Loucy (cell line): Measurements from ENCODE around the gene MFSD6.
"Not testable (repeated sequence)": the region's sequence is repeated elsewhere in the genome, so short reads cannot be mapped to it uniquely, and the experiment has no call there.

ENCODE experiments used
- H2AFZ ChIP-seq: fragments of 200-600 bp; sonication (generic); 2 replicates; pipeline ENCODE4 v1.6.0; 2016; ENCODE audit warnings: antibody characterized with exemption, mild to moderate bottlenecking, low read length, moderate library complexity
- H3F3A ChIP-seq: fragments of 200-600 bp; 2 replicates; pipeline ENCODE4 v1.6.0; 2016; ENCODE audit warnings: antibody characterized with exemption, low read depth, mild to moderate bottlenecking
- H3K27me3 ChIP-seq: fragments of 200-600 bp; sonication (generic); 2 replicates; pipeline ENCODE4 v1.6.1; 2014; ENCODE audit warnings: low read length, mild to moderate bottlenecking; ENCODE audit not compliant: insufficient read depth, poor library complexity, severe bottlenecking
- H3K36me3 ChIP-seq: fragments of 200-600 bp; sonication (generic); 2 replicates; pipeline ENCODE4 v1.6.1; 2016; ENCODE audit warnings: low read length; ENCODE audit not compliant: insufficient read depth
- H3K4me1 ChIP-seq: fragments of 200-600 bp; sonication (generic); 2 replicates; pipeline ENCODE4 v1.5.1; 2014; ENCODE audit warnings: low read length, mild to moderate bottlenecking; ENCODE audit not compliant: insufficient read depth, poor library complexity, severe bottlenecking
- H3K4me2 ChIP-seq: fragments of 200-600 bp; sonication (generic); 2 replicates; pipeline ENCODE4 v1.6.0; 2014; ENCODE audit warnings: antibody characterized with exemption, low read length, low read depth, mild to moderate bottlenecking; ENCODE audit not compliant: poor library complexity, severe bottlenecking
- H3K4me3 ChIP-seq: fragments of 200-600 bp; sonication (generic); 2 replicates; pipeline ENCODE4 v1.5.1; 2014; ENCODE audit warnings: low read length, mild to moderate bottlenecking, mixed read lengths; ENCODE audit not compliant: poor library complexity, severe bottlenecking
- H3K79me2 ChIP-seq: fragments of 200-600 bp; sonication (generic); 2 replicates; pipeline ENCODE4 v1.6.1; 2014; ENCODE audit warnings: low read length; ENCODE audit not compliant: insufficient read depth
- H3K9ac ChIP-seq: fragments of 200-600 bp; sonication (generic); 2 replicates; pipeline ENCODE4 v1.6.0; 2014; ENCODE audit warnings: mild to moderate bottlenecking, low read depth, low read length, moderate library complexity; ENCODE audit not compliant: poor library complexity, severe bottlenecking
- H3K9me2 ChIP-seq: fragments of 200-600 bp; sonication (generic); replicated peaks from 2 replicates; pipeline ENCODE4 v1.6.1; 2016; ENCODE audit warnings: low read depth, low read length, mixed read lengths
- H3K9me3 ChIP-seq: fragments of 200-600 bp; sonication (generic); 2 replicates; pipeline ENCODE4 v1.6.1; 2014; ENCODE audit warnings: mild to moderate bottlenecking, antibody characterized with exemption, low read length, low read depth; ENCODE audit not compliant: insufficient read depth
- H4K20me1 ChIP-seq: fragments of 200-600 bp; sonication (generic); 2 replicates; pipeline ENCODE4 v1.6.0; 2014; ENCODE audit warnings: antibody characterized with exemption, low read length, mild to moderate bottlenecking; ENCODE audit not compliant: insufficient read depth, poor library complexity, severe bottlenecking
- EZH2phosphoT487 ChIP-seq: fragments of 200-600 bp; IDR thresholded peaks from 2 replicates; pipeline ENCODE4 v1.6.1; 2018; ENCODE audit warnings: antibody characterized with exemption, mild to moderate bottlenecking, moderate library complexity, borderline replicate concordance
- TF ChIP-seq, protein P1 (sequence below): fragments of 200-600 bp; sonication (generic); conservative IDR thresholded peaks from 2 replicates; pipeline ENCODE4 v1.5.1; 2014; ENCODE audit warnings: mild to moderate bottlenecking, antibody characterized with exemption, low read length

Gene MFSD6

GRCh38 chr2:190489475-190489874 lies 81.3 kb downstream of the MFSD6 start:
- Histone ChIP-seq H4K20me1 (no peaks in the 10 kb centered on the region), H3K79me2 (no peaks in the 10 kb centered on the region), H3K9me3 (peaks cover 2% of the 10 kb centered on the region; the same call in 1 of the 2 replicates), H3K9me2 (no peaks in the 10 kb centered on the region), H3K36me3 (peaks cover 46% of the 10 kb centered on the region), H3F3A (no peaks in the 10 kb centered on the region), H2AFZ (no peak overlapping the region), H3K4me3 (no peak overlapping the region), H3K27me3 (no peaks in the 10 kb centered on the region), H3K4me2 (no peak overlapping the region), H3K9ac (no peak overlapping the region), H3K4me1 (no peaks in the 10 kb centered on the region)
- no peak for TF ChIP-seq EZH2phosphoT487
- TF ChIP-seq, protein P1, sequence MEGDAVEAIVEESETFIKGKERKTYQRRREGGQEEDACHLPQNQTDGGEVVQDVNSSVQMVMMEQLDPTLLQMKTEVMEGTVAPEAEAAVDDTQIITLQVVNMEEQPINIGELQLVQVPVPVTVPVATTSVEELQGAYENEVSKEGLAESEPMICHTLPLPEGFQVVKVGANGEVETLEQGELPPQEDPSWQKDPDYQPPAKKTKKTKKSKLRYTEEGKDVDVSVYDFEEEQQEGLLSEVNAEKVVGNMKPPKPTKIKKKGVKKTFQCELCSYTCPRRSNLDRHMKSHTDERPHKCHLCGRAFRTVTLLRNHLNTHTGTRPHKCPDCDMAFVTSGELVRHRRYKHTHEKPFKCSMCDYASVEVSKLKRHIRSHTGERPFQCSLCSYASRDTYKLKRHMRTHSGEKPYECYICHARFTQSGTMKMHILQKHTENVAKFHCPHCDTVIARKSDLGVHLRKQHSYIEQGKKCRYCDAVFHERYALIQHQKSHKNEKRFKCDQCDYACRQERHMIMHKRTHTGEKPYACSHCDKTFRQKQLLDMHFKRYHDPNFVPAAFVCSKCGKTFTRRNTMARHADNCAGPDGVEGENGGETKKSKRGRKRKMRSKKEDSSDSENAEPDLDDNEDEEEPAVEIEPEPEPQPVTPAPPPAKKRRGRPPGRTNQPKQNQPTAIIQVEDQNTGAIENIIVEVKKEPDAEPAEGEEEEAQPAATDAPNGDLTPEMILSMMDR, result no peak

- Histone ChIP-seq H3K4me1 (no peaks in the 10 kb centered on the region), H3K27me3 (no peaks in the 10 kb centered on the region), H3K4me2 (no peak overlapping the region), H2AFZ (no peak overlapping the region), H3K4me3 (no peak overlapping the region), H3K36me3 (peaks cover 46% of the 10 kb centered on the region), H3K9me3 (peaks cover 2% of the 10 kb centered on the region; the same call in 1 of the 2 replicates), H3K79me2 (no peaks in the 10 kb centered on the region), H4K20me1 (no peaks in the 10 kb centered on the region), H3K9ac (no peak overlapping the region), H3K9me2 (no peaks in the 10 kb centered on the region), H3F3A (no peaks in the 10 kb centered on the region)
- TF ChIP-seq, protein P1, result no peak
- no peak for TF ChIP-seq EZH2phosphoT487
These were observed 82.3 kb downstream of the MFSD6 start for GRCh38 chr2:190490502-190490901.

DNA sequence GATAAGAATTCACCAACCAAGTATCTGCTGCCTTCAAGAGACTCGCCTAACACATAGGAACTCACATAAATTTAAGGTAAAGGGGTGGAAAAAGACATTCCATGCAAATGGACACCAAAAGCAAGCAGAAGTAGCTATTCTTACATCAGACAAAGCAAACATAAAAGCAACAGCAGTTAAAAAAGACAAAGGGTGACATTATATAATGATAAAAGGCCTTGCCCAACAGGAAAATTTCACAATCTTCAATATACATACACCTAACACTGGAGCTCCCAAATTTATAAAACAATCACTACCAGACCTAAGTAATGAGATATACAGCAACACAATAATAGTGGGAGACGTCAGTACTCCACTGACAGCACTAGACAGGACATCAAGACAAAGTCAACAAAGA lies 84.9 kb downstream of the MFSD6 start:
- Histone ChIP-seq H3F3A (no peaks in the 10 kb centered on the region), H3K79me2 (no peaks in the 10 kb centered on the region), H4K20me1 (no peaks in the 10 kb centered on the region), H3K36me3 (peaks cover 53% of the 10 kb centered on the region), H3K4me2 (no peak overlapping the region), H3K9me3 (peaks cover 2% of the 10 kb centered on the region; the same call in 1 of the 2 replicates), H3K9me2 (no peaks in the 10 kb centered on the region), H3K27me3 (no peaks in the 10 kb centered on the region), H3K4me1 (no peaks in the 10 kb centered on the region), H2AFZ (no peak overlapping the region), H3K9ac (no peak overlapping the region), H3K4me3 (no peak overlapping the region)
- TF ChIP-seq, protein P1, result no peak
- no peak for TF ChIP-seq EZH2phosphoT487

DNA sequence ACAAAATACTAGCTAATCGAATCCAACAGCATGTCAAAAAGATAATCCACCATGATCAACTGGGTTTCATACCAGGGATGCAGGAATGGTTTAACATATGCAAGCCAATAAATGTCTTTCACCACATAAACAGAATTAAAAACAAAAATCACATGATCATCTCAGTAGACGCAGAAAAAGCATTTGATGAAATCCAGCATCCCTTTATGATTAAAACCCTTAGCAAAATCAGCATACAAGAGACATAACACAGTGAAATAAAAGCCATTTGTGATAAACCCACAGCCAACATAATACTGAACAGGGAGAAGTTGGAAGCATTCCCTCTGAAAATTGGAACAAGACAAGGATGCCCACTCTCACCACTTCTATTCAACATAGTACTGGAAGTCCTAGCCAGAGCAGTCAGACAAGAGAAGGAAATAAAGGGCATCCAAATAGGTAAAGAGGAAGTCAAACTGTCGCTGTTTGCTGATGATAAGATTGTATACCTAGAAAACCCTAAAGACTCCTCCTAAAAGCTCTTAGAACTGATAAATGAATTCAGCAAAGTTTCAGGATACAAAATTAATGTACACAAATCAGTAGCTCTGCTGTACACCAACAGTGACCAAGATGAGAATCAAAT lies 86.6 kb downstream of the MFSD6 start:
- not testable (repeated sequence) for H3K4me2 ChIP-seq, H3K27me3 ChIP-seq, H4K20me1 ChIP-seq, H3K79me2 ChIP-seq, H3K9ac ChIP-seq, H2AFZ ChIP-seq, H3K9me3 ChIP-seq, H3F3A ChIP-seq, H3K4me3 ChIP-seq, H3K4me1 ChIP-seq, H3K9me2 ChIP-seq
- H3K36me3 ChIP-seq, result peaks cover 42% of the 10 kb centered on the region
